Panc1 (cell line): ENCODE measurements around the gene RUNX3.

Experiments
- CTCF ChIP-seq: fragments of 450-650 bp; IDR thresholded peaks from 2 replicates; pipeline ENCODE4 v1.5.1; 2017; ENCODE audit warnings: mild to moderate bottlenecking
- POLR2AphosphoS5 ChIP-seq: IDR thresholded peaks from 2 replicates; pipeline ENCODE4 v1.6.1; 2012; ENCODE audit warnings: mild to moderate bottlenecking, low read depth, low read length, moderate library complexity
- REST ChIP-seq, 2 experiments: IDR thresholded peaks; 2 replicates each; pipeline ENCODE4 v1.6.1; 2011 to 2012; ENCODE audit warnings: low read depth in 2 of 2, control low read depth in 1 of 2, low read length in 1 of 2, mild to moderate bottlenecking in 1 of 2, moderate library complexity in 1 of 2; ENCODE audit not compliant: insufficient read depth in 1 of 2
- SIN3A ChIP-seq: IDR thresholded peaks from 2 replicates; pipeline ENCODE4 v1.6.1; 2012; ENCODE audit warnings: low read depth, mild to moderate bottlenecking, low read length, moderate library complexity, borderline replicate concordance; ENCODE audit not compliant: insufficient read depth
- TCF7L2 ChIP-seq: IDR thresholded peaks from 2 replicates; pipeline ENCODE4 v1.6.1; 2011; ENCODE audit warnings: mild to moderate bottlenecking, low read depth, low read length, inconsistent platforms

GRCh38 chr1:24955779-24956365, 25.8 kb upstream of the RUNX3 start:
- TF ChIP-seq POLR2AphosphoS5 (no peak), CTCF (no peak), REST (IDR thresholded peaks at IDR 0.05; ENCODE audit: insufficient read depth in 1 of 2, low read depth in 2 of 2, low read length in 1 of 2) (no peak), TCF7L2 (no peak), SIN3A (no peak)
